Astrocyte of the spinal cord (primary cell): Measurements from ENCODE around the gene PLEKHH1.
A peak's percentile ranks its signal among the peaks of the same experiment; 100 is the strongest.

Experiments used
- DNase-seq: peaks from one replicate; pipeline ENCODE4 v3.0.0; 2011; ENCODE audit warnings: low read depth, low spot score
- H3K4me3 ChIP-seq: 2 replicates; pipeline ENCODE4 v1.5.1; 2011; ENCODE audit warnings: low read depth, mild to moderate bottlenecking, low read length, moderate library complexity
- CTCF ChIP-seq: IDR thresholded peaks from 2 replicates; pipeline ENCODE4 v1.5.1; 2012; ENCODE audit warnings: low read depth, mild to moderate bottlenecking, low read length, inconsistent platforms
- in situ Hi-C: cut with HindIII; loops from 2 replicates; pipeline ENCODE4 v1.10.0; 2017; ENCODE audit warnings: low sequenced_read_pairs

The PLEKHH1 gene

GRCh38 chr14:67527756-67528155, 5.3 kb upstream of the PLEKHH1 start:
- in situ Hi-C loops = no loop called here
- no peak overlapping the region for H3K4me3 ChIP-seq
- TF ChIP-seq CTCF = no peak
- no peak for DNase-seq

- H3K4me3 ChIP-seq = no peak overlapping the region
- in situ Hi-C loops = no loop called here
- no peak for DNase-seq
- TF ChIP-seq CTCF = no peak
These were observed 4.8 kb upstream of the PLEKHH1 start for GRCh38 chr14:67528276-67528675.

GRCh38 chr14:67529947-67530935, 2.8 kb upstream of the PLEKHH1 start:
- DNase-seq = no peak
- H3K4me3 ChIP-seq = no peak overlapping the region
- in situ Hi-C loops = no loop called here
- TF ChIP-seq CTCF = no peak

- no peak for DNase-seq
- in situ Hi-C loops = no loop called here
- peak overlapping the region; percentile 44 for H3K4me3 ChIP-seq
- no peak for TF ChIP-seq CTCF
These were observed 488 bp upstream of the PLEKHH1 start for GRCh38 chr14:67532606-67532997.

GRCh38 chr14:67533754-67534085, 630 bp downstream of the PLEKHH1 start:
- H3K4me3 ChIP-seq = peak overlapping the region; percentile 44
- DNase-seq = no peak
- in situ Hi-C loops = no loop called here
- no peak for TF ChIP-seq CTCF

GRCh38 chr14:67536087-67536486, 3.0 kb downstream of the PLEKHH1 start:
- no peak for DNase-seq
- no peak overlapping the region for H3K4me3 ChIP-seq
- no peak for TF ChIP-seq CTCF
- in situ Hi-C loops = no loop called here
